NAMALWA (cell line): ENCODE results near the gene MYLK.
A peak's percentile ranks its signal among the peaks of the same experiment; 100 is the strongest.
"Not testable (repeated sequence)": the region's sequence is repeated elsewhere in the genome, so short reads cannot be mapped to it uniquely, and the experiment has no call there.

Experiments
- DNase-seq: peaks from one replicate; pipeline ENCODE4 v3.0.0-alpha.2; 2015; ENCODE audit warnings: low spot score

The MYLK gene, protein sequence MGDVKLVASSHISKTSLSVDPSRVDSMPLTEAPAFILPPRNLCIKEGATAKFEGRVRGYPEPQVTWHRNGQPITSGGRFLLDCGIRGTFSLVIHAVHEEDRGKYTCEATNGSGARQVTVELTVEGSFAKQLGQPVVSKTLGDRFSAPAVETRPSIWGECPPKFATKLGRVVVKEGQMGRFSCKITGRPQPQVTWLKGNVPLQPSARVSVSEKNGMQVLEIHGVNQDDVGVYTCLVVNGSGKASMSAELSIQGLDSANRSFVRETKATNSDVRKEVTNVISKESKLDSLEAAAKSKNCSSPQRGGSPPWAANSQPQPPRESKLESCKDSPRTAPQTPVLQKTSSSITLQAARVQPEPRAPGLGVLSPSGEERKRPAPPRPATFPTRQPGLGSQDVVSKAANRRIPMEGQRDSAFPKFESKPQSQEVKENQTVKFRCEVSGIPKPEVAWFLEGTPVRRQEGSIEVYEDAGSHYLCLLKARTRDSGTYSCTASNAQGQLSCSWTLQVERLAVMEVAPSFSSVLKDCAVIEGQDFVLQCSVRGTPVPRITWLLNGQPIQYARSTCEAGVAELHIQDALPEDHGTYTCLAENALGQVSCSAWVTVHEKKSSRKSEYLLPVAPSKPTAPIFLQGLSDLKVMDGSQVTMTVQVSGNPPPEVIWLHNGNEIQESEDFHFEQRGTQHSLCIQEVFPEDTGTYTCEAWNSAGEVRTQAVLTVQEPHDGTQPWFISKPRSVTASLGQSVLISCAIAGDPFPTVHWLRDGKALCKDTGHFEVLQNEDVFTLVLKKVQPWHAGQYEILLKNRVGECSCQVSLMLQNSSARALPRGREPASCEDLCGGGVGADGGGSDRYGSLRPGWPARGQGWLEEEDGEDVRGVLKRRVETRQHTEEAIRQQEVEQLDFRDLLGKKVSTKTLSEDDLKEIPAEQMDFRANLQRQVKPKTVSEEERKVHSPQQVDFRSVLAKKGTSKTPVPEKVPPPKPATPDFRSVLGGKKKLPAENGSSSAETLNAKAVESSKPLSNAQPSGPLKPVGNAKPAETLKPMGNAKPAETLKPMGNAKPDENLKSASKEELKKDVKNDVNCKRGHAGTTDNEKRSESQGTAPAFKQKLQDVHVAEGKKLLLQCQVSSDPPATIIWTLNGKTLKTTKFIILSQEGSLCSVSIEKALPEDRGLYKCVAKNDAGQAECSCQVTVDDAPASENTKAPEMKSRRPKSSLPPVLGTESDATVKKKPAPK (N-terminal part only)

DNA sequence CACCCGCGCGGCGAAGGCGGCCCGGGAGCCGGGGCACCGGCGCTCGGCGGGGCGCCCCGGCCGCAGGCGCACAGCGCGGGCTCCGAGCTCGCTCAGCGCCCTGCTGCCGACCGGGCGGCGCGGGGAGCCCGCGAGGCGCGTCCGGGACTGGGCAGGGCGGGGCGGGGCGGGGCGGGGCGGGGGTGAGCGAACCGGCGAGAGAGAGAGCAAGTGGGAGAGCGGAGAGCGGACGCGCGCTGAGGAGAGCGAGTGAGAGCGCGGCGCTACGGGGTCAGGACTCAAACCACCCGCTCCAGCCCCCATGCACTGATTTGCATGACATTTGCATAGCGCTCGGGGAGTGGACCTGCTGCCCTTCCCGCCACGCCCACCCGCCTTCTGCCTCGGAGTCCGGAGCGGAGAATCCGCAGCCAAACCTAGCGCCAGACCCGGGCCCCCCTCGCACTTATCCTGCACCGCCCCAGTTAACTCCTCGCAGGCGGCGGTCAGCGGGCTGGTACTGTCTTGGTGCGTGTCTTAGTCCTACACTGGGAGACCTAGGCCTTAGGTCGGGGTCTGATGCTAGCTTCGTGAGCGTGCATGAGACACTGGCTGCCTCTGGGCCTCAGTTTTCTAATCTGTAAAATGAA is at the start of gene MYLK:
Gene MYLK (minus strand): TSS at position 130 of the 629 bp plus-strand sequence. CDS start 90,491 bp downstream, outside the sequence.
- DNase-seq, result no peak

DNA sequence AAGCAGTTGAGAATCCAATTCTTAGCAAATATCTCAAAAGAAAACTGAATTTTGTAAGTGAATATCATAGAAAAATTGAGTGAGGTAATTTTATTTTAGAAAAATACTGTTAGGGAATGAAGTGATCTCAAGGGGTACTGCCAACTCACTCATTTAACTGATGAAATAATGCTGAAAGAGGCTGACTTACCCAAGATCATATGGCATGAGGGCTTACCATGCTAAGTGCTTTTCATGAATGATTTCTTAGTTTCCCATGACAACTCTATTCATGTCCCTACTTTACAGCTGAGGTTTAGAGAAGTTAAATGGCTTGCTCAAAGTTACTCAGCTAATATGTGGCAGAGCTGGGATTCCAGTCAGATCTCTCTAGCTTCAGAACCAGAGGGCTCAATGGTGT is 46.3 kb upstream of the MYLK start:
- DNase-seq, result no peak

DNA sequence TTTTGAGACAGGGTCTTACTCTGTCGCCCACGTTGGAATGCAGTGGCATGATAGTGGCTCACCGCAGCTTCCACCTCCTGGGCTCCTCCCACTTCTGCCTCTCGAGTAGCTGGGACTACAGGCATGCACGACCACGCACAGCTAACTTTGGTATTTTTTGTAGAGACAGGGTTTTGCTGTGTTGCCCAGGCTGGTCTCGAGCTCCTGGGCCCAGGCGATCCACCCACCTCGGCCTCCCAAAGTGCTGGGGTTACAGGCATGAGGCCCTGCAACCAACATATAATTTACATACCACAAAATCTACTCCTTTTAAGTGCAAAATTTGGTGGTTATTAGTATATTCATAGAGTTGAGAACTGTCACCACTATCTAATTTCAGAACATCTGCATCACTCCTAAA is 45.2 kb upstream of the MYLK start:
- no peak for DNase-seq

DNA sequence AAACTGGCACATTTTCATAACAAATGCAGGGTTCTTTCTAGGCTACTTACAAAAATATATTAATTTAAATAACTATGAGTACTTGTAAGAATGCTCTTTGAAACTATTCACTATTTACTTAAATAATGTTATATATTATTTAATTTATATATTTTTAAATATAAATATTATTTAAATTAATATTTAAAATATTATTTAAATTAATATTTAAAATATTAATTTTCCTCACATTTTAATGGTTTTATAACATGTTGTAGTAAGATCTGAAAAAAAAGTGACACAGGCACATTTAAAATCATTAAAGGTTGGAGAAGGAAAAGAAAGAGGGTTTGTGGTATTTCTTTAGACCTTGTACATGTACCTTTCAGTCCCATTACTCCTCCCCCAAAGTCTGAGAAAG is 42.3 kb upstream of the MYLK start:
- no peak for DNase-seq

DNA sequence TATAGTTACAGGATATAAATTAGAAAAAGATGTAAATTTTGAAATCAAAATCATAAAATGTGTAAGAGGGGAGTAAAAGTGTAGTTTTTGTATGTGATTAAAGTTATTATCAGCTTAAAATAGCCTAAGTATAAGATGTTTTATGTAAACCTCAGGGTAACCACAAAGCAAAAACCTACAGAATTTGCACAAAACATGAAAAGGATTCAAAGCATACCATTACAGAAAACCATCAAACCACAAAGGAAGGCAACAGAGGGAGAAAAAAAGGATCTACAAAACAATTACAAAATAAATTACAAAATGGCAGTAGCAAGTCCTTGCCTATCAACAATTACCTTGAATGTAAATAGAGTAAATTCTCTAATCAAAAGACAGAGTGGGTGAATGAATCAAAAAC is 36.7 kb upstream of the MYLK start:
- DNase-seq, result no peak

DNA sequence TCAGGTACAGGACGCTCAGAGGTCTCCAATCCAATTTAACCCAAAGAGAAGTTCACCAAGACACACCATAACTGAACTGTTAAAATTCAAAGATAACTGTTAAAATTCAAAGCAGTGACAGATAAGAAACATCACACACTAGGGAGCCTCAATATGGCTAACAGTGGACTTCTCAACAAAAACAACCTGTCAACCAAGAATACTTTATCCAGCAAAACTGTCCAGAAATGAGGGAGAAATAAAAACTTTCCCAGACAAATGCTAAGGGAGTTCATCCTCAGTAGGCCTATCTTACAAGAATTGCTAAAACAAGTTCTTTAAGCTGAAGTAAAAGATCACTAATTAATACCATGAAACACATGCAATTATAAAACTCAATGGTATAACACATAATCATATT is 36.3 kb upstream of the MYLK start:
- no peak for DNase-seq

DNA sequence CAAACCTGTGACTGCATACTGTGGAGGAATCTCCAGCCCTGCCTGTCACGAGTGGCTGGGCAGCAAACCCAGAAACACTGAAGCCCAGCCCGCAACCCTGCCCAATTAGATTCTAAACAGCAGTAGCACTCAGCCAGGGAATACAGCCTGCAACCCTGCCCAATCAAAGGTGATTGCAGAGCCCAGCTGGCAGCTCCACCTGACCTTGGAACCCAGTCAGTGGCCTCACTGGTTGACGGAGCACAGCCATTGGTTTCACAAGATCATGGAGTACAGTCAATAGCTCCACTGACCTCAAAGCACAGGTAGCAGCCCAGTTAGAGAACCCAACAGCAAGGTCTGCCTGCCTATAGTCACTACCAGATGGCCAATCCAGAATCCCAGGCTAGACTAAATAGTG is 35.2 kb upstream of the MYLK start:
- no peak for DNase-seq

DNA sequence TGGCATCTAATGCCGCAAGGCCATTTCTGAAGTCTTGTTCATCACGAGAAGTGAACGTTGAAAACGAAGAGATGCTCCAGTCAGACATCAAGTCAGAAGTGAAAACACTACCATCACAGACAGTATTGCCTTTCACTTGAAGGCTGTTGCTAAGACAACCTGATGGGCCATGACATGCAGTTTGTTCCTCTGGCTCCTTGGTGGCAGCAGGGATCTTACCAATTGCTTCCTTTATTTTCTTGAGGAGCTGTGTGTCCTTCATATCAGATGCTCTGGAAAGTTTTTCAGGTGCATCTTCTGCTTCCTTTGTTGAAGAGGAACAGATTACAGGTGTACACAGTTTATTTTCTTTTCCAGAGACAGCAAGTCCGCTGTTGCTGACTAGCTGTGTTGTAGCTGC is 30.7 kb upstream of the MYLK start:
- DNase-seq, result no peak

DNA sequence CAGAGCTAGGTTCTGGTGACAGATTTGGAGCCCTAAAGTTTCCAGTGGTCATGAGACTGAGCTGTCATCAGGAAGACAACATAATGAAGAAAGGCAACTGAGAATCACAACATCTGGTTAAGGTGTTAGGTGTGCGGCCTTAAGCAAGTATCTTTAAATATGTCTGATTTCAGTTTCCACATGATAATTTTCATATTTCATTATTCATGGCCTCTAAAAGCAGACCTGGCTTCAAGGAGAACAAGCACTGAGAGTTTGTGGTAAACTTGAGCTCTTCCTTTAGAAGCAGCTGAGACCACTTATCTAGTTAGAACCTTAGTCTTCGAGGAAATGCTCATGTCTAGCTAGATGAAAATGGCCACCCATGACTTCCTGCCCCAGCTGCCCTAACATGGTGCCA is 25.7 kb upstream of the MYLK start:
- no peak for DNase-seq

DNA sequence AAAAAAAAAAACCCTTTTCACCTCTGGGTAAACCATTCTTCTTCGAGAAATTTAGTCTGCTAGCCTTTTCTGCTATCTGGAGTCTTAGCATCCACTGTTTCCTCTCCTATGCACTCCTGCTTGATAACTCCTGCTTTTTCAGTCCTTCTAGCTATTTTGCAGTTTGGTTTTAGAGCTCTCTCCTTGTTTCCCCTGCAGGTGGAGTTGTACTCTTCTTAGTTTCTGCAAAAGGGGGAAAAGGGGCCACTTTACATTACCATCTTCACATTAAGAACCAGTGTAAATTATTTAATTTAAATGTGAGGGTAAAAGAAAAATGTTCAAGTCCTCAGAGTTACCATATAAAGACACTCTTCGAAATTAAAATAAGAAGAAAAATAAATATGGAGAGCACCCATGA is 23.6 kb upstream of the MYLK start:
- peak; percentile 16 for DNase-seq

DNA sequence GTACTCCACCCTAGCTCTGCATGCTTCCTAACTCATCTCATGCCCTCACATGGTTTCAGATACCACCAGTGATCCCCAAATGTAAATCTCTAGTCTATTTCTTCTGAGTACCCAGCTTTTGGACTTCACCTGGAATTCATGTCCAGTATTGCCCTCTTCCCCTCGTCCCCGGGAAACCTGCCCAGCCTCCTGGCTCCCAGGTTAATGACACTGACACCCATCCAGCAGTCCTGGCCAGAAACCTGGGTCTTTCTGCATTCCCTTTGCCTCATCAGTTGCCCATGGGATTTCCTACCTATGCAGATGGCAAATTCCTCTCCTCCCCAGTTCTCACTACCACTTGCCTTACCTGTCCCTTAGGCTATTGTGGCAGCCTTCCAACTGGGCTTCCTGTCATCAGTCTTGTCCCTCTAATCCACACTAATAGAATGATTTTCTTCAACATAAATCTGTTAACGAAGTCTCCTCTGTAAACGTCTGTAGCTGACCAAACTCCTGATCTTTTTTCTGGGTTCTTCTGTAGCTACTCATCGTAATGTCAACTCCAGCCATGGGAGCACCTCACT is 15.3 kb upstream of the MYLK start:
- no peak for DNase-seq

DNA sequence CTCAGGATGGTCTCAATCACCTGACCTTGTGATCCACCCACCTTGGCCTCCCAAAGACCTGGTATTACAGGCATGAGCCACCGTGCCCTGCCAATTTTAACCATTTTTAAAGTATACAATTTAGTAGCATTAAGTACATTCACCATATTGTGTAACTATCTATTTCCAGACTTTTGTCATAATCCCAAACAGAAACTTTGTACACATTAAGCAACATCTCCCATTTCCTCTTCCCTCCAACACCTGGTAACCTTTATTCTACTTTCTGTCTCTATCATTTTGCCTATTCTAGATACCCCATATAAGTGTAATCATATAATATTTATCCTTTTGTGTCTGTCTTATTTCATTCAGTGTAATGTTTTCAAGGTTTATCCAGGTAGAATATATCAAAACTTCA is 8.9 kb upstream of the MYLK start:
- DNase-seq, result no peak

DNA sequence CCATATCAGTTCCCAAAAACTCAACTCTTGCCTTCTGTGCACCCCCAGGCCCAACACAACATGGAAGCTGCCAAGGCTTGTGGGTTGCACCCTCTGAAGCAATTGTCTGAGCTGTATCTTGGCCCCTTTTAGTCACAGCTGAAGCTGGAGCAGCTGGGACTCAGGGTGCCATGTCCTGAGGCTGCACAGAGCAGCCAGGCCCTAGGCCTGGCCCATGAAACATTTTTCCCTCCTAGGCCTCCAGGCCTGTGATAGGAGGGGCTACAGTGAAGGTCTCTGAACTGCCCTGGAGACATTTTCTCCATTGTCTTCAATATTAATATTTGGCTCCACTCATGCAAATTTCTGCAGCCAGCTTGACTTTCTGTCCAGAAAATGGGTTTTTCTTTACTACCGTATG is 8.1 kb upstream of the MYLK start:
- DNase-seq, result no peak

DNA sequence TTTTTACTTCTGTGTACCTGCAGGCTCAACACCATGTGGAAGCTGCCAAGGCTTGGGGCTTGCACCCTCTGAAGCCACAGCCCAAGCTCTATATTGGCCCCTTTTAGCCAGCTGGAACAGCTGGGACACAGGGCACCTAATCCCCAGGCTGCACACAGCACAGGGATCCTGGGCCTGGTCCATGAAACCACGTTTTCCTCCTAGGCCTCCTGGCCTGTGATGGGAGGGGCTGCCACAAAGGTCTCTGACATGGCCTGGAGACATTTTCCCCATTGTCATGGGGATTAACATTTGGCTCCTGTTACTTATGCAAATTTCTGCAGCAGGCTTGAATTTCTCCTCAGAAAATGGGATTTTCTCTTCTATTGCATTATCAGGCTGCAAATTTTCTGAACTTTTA is 6.9 kb upstream of the MYLK start:
- DNase-seq, result not testable (repeated sequence)

DNA sequence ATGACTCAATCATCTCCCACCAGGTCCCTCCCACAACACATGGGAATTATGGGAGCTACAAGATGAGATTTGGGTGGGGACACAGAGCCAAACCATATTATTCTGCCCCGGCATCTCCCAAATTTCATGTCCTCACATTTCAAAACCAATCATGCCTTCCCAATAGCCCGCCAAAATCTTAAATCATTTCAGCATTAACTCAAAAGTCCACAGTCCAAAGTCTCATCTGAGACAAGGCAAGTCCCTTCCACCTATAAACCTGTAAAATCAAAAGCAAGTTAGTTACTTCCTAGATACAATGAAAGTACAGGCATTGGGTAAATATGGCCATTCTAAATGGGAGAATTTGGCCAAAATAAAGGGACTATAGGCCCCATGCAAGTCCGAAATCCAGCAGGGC is 6.0 kb upstream of the MYLK start:
- not testable (repeated sequence) for DNase-seq

DNA sequence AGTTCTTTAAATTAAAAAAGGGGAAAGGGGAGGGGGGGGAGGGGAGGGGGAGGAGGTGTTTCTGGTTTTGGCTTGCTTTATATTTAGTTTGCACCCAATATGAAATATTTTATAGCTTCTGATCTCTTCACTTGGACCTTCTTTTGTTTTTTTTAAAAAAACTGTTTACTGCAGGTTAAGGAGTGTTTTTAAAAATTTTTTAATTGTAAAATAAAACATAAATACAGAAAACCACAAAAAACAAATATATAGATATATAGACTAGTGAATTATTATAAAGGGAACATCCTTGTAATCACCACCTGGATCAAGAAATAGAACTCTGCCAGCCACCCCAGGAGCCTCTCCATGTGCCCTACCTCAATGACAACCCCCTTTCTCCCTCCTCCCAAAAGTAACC is 861 bp upstream of the MYLK start:
- DNase-seq, result no peak

DNA sequence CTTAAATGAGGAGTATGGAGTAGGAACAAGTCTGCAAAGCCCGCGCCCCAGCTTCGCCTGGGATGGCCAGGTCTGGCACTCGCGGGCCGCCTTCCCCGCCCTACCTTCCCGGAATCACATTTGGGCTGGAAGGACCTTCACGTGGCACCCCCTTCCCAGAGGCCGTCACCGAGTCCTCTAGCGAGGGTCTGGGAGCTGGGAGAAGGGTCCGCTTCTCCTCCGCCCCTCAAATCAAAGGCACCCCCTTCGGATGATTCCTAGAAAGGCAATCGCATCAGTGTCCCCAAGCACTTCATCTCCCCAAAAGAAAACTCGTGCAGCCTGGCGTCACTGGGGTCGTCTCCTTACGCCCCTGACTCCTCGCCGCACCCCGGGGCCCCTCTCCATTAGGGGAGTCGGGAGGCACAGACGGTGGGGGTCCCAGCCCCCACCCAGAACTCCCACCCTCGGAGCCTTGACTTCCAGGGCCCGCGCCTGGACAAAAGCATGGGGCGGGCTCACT is 380 bp downstream of the MYLK start:
- no peak for DNase-seq

DNA sequence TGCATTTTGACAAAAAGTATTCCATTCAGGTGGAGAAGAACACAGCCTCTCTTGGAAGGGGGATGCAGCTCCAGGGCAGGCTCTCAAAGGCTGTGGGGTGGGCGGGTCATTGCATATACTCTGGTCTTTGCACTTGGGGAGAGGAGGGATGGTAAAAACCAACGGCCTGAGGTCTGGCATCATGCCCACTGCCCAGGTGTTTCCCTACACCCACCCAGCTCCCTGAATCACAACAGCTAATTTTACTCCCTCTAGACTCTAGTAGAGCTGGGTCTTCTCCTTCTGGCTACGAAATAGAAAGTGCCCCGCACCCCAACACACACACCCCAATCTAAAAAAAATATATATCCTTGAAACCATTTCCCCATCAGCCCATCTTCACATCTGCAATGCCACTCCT is 1.0 kb downstream of the MYLK start:
- peak; percentile 37 for DNase-seq

DNA sequence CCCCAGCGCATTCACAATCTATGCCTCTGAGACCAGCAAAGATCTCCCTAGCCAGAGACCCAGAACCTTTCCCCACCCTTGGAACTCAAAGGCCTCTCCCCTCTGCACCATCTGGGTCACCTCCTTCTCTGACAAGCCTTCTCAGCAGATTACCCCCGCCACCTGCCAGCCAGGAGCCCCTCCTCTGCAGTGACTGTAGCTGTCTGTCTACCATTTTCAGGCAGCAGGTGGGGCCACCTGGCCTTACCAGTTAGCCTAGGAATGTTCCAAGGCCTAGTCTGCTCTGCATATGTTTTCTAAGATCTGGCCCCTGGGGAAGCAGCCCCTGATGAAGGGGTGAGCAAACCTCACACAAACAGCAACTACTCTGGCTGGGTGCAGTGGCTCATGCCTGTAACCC is 2.4 kb downstream of the MYLK start:
- peak; percentile 23 for DNase-seq

DNA sequence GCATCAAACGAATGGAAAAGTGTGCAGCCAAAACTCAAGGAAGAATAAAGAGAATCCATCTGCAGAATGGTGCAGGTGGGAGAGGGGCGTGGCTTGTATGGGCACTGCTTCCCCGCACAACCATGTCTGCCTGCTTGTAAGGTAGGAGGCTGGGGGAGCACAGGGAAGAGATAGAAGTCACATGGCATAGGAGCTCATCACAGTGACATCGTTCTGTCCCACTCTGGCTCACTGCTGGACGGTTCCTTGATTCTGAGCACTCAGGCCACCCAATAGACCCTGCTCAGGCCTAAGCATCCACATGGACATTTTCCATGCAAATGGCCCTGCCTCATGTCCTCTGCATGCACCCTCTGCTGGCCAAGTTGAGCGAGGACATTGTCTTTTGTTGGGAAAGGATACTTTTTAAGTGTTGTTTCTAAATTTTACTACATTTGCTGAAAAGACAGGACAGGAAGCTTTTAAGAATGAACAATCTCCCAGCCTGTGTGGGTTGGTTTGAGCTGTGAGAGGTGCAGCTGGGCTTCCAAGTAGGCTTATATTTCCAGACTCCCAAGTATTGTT is 3.1 kb downstream of the MYLK start:
- DNase-seq, result peak; percentile 19

DNA sequence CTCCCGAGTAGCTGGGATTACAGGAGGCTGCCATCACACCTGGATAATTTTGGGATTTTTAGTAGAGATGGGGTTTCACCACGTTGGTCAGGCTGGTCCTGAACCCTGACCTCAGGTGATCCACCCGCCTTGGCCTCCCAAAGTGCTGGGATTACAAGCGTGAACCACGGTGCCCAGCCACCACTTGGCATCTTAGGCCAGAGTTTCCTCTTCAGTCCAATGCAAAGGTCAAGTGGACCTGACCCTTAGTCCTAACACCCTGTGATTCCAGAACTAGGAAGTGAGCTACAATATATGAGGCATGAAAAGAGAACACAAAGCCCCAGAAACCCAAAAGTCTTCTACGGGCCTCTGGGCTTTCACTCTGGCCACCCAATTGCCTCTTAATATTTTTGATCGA is 5.3 kb downstream of the MYLK start:
- DNase-seq, result no peak
